Measurements from ENCODE around the gene TNNC1. TPM values are rescaled to one million over a fixed set of nuclear protein-coding genes. Genes with fewer than 3 reads are reported as not detected.

Gene TNNC1
- total and polyA plus RNA-seq, 2 donors (not counting 1 experiment from before 2014, with no cell fraction given) = 1.1 to 5.4 TPM

DNA sequence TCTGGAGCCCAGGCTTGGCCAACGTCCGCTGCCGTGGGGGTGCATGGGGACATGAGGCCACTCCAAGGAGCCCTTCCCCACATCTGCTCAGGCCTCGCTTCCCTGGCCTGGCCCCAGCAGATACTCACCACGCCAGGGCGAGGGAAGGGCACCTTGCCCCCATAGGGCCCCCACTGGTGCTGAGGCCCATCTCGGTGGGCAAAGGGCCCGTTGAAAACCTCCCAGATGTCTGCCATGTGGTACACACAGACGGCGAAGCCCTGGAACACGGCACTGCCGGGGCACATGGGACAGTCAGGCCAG, 13.6 kb downstream of the TNNC1 start:
- ATAC-seq (ENCODE audit: low read depth) (no peak), DNase-seq (no peak)
- Histone ChIP-seq H3K27ac (ENCODE audit: low read length in 2 of 2) (no peak overlapping the region), H2AFZ (ENCODE audit: insufficient read depth, low read depth, low read length, poor library complexity, severe bottlenecking) (no peak overlapping the region), H3K79me2 (ENCODE audit: control insufficient read depth, insufficient read depth, low read length) (no peaks in the 10 kb centered on the region), H3K36me3 (replicated peaks in 1 of 2; ENCODE audit: control extremely low read depth in 1 of 2, control insufficient read depth in 1 of 2, extremely low read depth in 1 of 2, insufficient read depth in 2 of 2, low read length in 1 of 2) (no peaks in the 10 kb centered on the region), H3K4me3 (ENCODE audit: control extremely low read depth in 1 of 5, extremely low read depth in 1 of 5, insufficient read depth in 1 of 5, low read depth in 2 of 5, low read length in 4 of 5) (no peak overlapping the region), H4K20me1 (ENCODE audit: control insufficient read depth, insufficient read depth, low read length, poor library complexity, severe bottlenecking) (no peaks in the 10 kb centered on the region), H3K4me2 (replicated peaks; ENCODE audit: low read depth, low read length, poor library complexity, severe bottlenecking) (no peak overlapping the region), H3K9me3 (ENCODE audit: control extremely low read depth in 1 of 3, control insufficient read depth in 2 of 3, insufficient read depth in 1 of 3, low read length in 2 of 3) (no peaks in the 10 kb centered on the region), H3K27me3 (replicated peaks in 1 of 4; ENCODE audit: control extremely low read depth in 1 of 4, control insufficient read depth in 3 of 4, insufficient read depth in 4 of 4, low read length in 3 of 4) (no peaks in the 10 kb centered on the region), H3K4me1 (ENCODE audit: control insufficient read depth in 2 of 2, insufficient read depth in 2 of 2, low read length in 2 of 2) (peaks cover 0 to 6% of the 10 kb centered on the region in 2 donors), H3K9ac (ENCODE audit: low read length) (no peak overlapping the region)
- ChIA-PET CTCF (no interaction called here), POLR2A (no interaction called here)
- H3K27ac Mint-ChIP-seq = no peak overlapping the region
- no peak overlapping the region for H3K4me3 Mint-ChIP-seq
- TF ChIP-seq, protein P1, sequence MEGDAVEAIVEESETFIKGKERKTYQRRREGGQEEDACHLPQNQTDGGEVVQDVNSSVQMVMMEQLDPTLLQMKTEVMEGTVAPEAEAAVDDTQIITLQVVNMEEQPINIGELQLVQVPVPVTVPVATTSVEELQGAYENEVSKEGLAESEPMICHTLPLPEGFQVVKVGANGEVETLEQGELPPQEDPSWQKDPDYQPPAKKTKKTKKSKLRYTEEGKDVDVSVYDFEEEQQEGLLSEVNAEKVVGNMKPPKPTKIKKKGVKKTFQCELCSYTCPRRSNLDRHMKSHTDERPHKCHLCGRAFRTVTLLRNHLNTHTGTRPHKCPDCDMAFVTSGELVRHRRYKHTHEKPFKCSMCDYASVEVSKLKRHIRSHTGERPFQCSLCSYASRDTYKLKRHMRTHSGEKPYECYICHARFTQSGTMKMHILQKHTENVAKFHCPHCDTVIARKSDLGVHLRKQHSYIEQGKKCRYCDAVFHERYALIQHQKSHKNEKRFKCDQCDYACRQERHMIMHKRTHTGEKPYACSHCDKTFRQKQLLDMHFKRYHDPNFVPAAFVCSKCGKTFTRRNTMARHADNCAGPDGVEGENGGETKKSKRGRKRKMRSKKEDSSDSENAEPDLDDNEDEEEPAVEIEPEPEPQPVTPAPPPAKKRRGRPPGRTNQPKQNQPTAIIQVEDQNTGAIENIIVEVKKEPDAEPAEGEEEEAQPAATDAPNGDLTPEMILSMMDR (IDR thresholded peaks at IDR 0.05) = no peak
- no peak for TF ChIP-seq EZH2 (IDR thresholded peaks at IDR 0.05; ENCODE audit: borderline replicate concordance, insufficient read depth, low read depth, low read length, poor library complexity, severe bottlenecking)
- no peaks in the 10 kb centered on the region for H3K27me3 Mint-ChIP-seq
- intact Hi-C loops (cut with micrococcal nuclease) = no loop called here
- WGBS (ENCODE audit: insufficient coverage) = 96% methylated on average over 12 of the region's 12 CpGs
- no peaks in the 10 kb centered on the region for H3K9me3 Mint-ChIP-seq (ENCODE audit: insufficient read depth)
- H3K4me1 Mint-ChIP-seq = peaks cover 3% of the 10 kb centered on the region

DNA sequence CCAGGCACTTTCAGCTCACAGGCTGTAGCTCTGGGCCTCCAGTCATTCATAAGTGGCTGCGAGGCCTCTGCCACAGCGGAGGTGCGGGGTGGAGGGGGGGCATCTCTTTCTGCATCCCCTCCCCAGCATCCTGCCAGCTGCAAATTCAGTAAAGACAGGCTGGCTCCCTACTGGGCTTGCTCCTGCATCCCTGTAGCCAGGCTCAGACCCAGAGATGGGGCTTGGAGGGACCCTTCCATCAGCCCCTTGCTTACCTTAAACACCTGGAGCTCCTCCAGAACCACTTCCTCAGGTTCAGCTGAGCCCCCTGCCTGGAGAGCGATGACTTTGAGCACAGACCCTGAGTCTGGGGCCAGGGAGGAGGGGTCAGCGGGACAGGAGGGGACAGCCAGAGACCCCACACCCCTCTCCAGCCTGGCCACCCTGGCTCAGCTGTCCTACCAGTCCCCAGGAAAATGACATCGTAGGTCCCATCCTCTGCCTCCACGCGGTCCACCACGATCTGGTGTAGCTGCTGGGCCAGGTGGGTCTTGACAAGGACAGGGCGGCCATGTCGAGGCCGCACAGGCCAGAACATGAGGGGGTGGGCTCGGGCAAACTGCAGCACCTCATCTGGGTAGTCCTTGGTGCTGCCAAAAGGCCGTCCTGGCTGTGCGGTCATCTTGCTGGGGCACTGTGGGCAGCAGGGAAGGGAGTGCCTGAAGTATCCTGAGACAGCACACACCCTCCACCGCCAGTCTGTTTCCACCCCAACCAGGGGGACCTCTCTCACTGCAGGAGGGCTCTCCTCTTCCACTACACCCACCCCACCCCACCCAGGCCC, 14.2 kb downstream of the TNNC1 start:
- Histone ChIP-seq H3K4me1 (ENCODE audit: control insufficient read depth in 2 of 2, insufficient read depth in 2 of 2, low read length in 2 of 2) (peaks cover 0 to under 1% of the 10 kb centered on the region in 2 donors), H4K20me1 (ENCODE audit: control insufficient read depth, insufficient read depth, low read length, poor library complexity, severe bottlenecking) (no peaks in the 10 kb centered on the region), H2AFZ (ENCODE audit: insufficient read depth, low read depth, low read length, poor library complexity, severe bottlenecking) (no peak overlapping the region), H3K4me3 (ENCODE audit: control extremely low read depth in 1 of 5, extremely low read depth in 1 of 5, insufficient read depth in 1 of 5, low read depth in 2 of 5, low read length in 4 of 5) (no peak overlapping the region), H3K4me2 (replicated peaks; ENCODE audit: low read depth, low read length, poor library complexity, severe bottlenecking) (no peak overlapping the region), H3K9me3 (ENCODE audit: control extremely low read depth in 1 of 3, control insufficient read depth in 2 of 3, insufficient read depth in 1 of 3, low read length in 2 of 3) (no peaks in the 10 kb centered on the region), H3K9ac (ENCODE audit: low read length) (no peak overlapping the region), H3K79me2 (ENCODE audit: control insufficient read depth, insufficient read depth, low read length) (no peaks in the 10 kb centered on the region), H3K27me3 (replicated peaks in 1 of 4; ENCODE audit: control extremely low read depth in 1 of 4, control insufficient read depth in 3 of 4, insufficient read depth in 4 of 4, low read length in 3 of 4) (no peaks in the 10 kb centered on the region), H3K27ac (ENCODE audit: low read length in 2 of 2) (no peak overlapping the region), H3K36me3 (replicated peaks in 1 of 2; ENCODE audit: control extremely low read depth in 1 of 2, control insufficient read depth in 1 of 2, extremely low read depth in 1 of 2, insufficient read depth in 2 of 2, low read length in 1 of 2) (no peaks in the 10 kb centered on the region)
- no peak overlapping the region for H3K27ac Mint-ChIP-seq
- intact Hi-C loops (cut with micrococcal nuclease) = no loop called here
- no peak for TF ChIP-seq EZH2 (IDR thresholded peaks at IDR 0.05; ENCODE audit: borderline replicate concordance, insufficient read depth, low read depth, low read length, poor library complexity, severe bottlenecking)
- TF ChIP-seq, protein P1 (IDR thresholded peaks at IDR 0.05) = no peak
- ChIA-PET POLR2A (interaction anchor here (0.6 kb wide), 1 partner anchor 100 kb away, joined by 3 read pairs; no protein-coding TSS in a partner anchor), CTCF (interaction anchor here (0.9 kb wide), 1 partner anchor 101 kb away, joined by 3 read pairs; no protein-coding TSS in a partner anchor)
- DNase-seq (no peak), ATAC-seq (ENCODE audit: low read depth) (no peak)
- no peaks in the 10 kb centered on the region for H3K27me3 Mint-ChIP-seq
- H3K9me3 Mint-ChIP-seq (ENCODE audit: insufficient read depth) = no peaks in the 10 kb centered on the region
- no peak overlapping the region for H3K4me3 Mint-ChIP-seq
- WGBS (ENCODE audit: insufficient coverage) = 94% methylated on average over 15 of the region's 16 CpGs
- H3K4me1 Mint-ChIP-seq = no peaks in the 10 kb centered on the region
